Liver (tissue), 9 donors: ENCODE measurements around the gene SMC4. TPM values are rescaled to one million over a fixed set of nuclear protein-coding genes. Genes with fewer than 3 reads are reported as not detected.

Experiments
- DNase-seq: peaks from one replicate; pipeline ENCODE4 v3.0.0-alpha.2; 2017; ENCODE audit warnings: low spot score
- H3K27ac ChIP-seq, 2 donors: one replicate each; pipeline ENCODE4 v1.7.0; 2013; ENCODE audit warnings: inconsistent platforms in 2 of 2, low read length in 2 of 2, control low read depth in 1 of 2, low read depth in 1 of 2, mild to moderate bottlenecking in 1 of 2
- H3K27me3 ChIP-seq, 4 donors: one replicate each; pipeline versions ENCODE4 v1.6.1 to v1.7.0; 2013; ENCODE audit warnings: low read length in 3 of 4, inconsistent platforms in 1 of 4, mild to moderate bottlenecking in 1 of 4, moderate library complexity in 1 of 4; ENCODE audit not compliant: control insufficient read depth in 4 of 4, insufficient read depth in 4 of 4
- H3K36me3 ChIP-seq, 4 donors: one replicate each; pipeline versions ENCODE4 v1.6.1 to v1.7.0; 2013; ENCODE audit warnings: low read length in 3 of 4, mild to moderate bottlenecking in 3 of 4, low read depth in 1 of 4, moderate library complexity in 1 of 4; ENCODE audit not compliant: control insufficient read depth in 4 of 4, insufficient read depth in 3 of 4
- H3K4me1 ChIP-seq, 4 donors: one replicate each; pipeline versions ENCODE4 v1.6.1 to v1.7.0; 2013; ENCODE audit warnings: low read length in 3 of 4, mild to moderate bottlenecking in 3 of 4, moderate library complexity in 1 of 4; ENCODE audit not compliant: control insufficient read depth in 4 of 4, insufficient read depth in 4 of 4
- H3K4me3 ChIP-seq, 3 donors: one replicate each; pipeline versions ENCODE4 v1.6.1 to v1.7.0; 2013; ENCODE audit warnings: low read length in 3 of 3, control low read depth in 1 of 3, low read depth in 1 of 3, mild to moderate bottlenecking in 1 of 3
- H3K9ac ChIP-seq, 2 donors: one replicate each; pipeline ENCODE4 v1.7.0; 2013; ENCODE audit warnings: low read length in 2 of 2, mild to moderate bottlenecking in 2 of 2, moderate library complexity in 2 of 2, control low read depth in 1 of 2, low read depth in 1 of 2
- H3K9me3 ChIP-seq, 4 donors: one replicate each; pipeline versions ENCODE4 v1.6.1 to v1.7.0; 2013; ENCODE audit warnings: low read length in 3 of 4; ENCODE audit not compliant: control insufficient read depth in 4 of 4
- ATF3 ChIP-seq: IDR thresholded peaks from 2 replicates; pipeline ENCODE4 v1.6.1; 2016; ENCODE audit warnings: antibody characterized with exemption
- CTCF ChIP-seq: fragments of 150-350 bp; IDR thresholded peaks from 2 replicates; pipeline ENCODE4 v1.5.1; 2017; ENCODE audit warnings: improper control_type of control experiment, low read depth, low read length; ENCODE audit not compliant: missing input control
- EGR1 ChIP-seq, 2 donors: IDR thresholded peaks; 2 replicates each; pipeline ENCODE4 v1.6.1; 2016 to 2018; ENCODE audit warnings: antibody characterized with exemption in 2 of 2, low read depth in 2 of 2
- FOXA1 ChIP-seq: IDR thresholded peaks from 2 replicates; pipeline ENCODE4 v1.6.1; 2016; ENCODE audit warnings: antibody characterized with exemption
- FOXA2 ChIP-seq: IDR thresholded peaks from 2 replicates; pipeline ENCODE4 v1.6.1; 2016; ENCODE audit warnings: antibody characterized with exemption
- HNF4A ChIP-seq, 2 donors: conservative IDR thresholded peaks; 2 replicates each; pipeline ENCODE4 v1.6.1; 2016; ENCODE audit warnings: antibody characterized with exemption in 2 of 2, mild to moderate bottlenecking in 2 of 2
- MAX ChIP-seq: IDR thresholded peaks from 2 replicates; pipeline ENCODE4 v1.6.1; 2016; ENCODE audit warnings: antibody characterized with exemption
- RAD21 ChIP-seq, 2 donors: IDR thresholded peaks; 2 replicates each; pipeline ENCODE4 v1.6.1; 2016; ENCODE audit warnings: antibody characterized with exemption in 2 of 2, mild to moderate bottlenecking in 2 of 2
- REST ChIP-seq: IDR thresholded peaks from 2 replicates; pipeline ENCODE4 v1.6.1; 2016; ENCODE audit warnings: antibody characterized with exemption, mild to moderate bottlenecking
- SP1 ChIP-seq: IDR thresholded peaks from 2 replicates; pipeline ENCODE4 v1.6.1; 2018; ENCODE audit warnings: antibody characterized with exemption, mild to moderate bottlenecking
- TAF1 ChIP-seq: conservative IDR thresholded peaks from 2 replicates; pipeline ENCODE4 v1.6.1; 2016; ENCODE audit warnings: antibody characterized with exemption, mild to moderate bottlenecking
- ZBTB33 ChIP-seq: IDR thresholded peaks from 2 replicates; pipeline ENCODE4 v1.6.1; 2016; ENCODE audit warnings: antibody characterized with exemption
- WGBS: extraction: QIAGEN DNeasy Blood & Tissue Kit; methylation state at CpG from one replicate; pipeline ENCODE4 v1.1.7; 2013; 5-methylcytosine and 5-hydroxymethylcytosine counted together
- polyA plus RNA-seq, 2 donors: library from polyadenylated mRNA; stranded (reverse) in 1 of 2; unstranded in 1 of 2; fragments of 200-250 nt in 1 of 2; fragments of >200 nt in 1 of 2; fragmentation: Nextera tagmentation in 1 of 2; extraction: Ambion mirVana in 1 of 2; gene quantifications; one replicate each; pipeline versions ENCODE4 v1.2.1 to v1.2.3, GENCODE V29; 2013 to 2015
- total RNA-seq, 2 donors: library from RNA; depleted of rRNA; stranded (reverse); fragments of >200 nt; gene quantifications; one replicate each; pipeline ENCODE4 v1.2.3, GENCODE V29; 2014
- donor health status: healthy.
- donor health status: healthy.
- donor health status: healthy.
- donor health status: healthy.
- donor health status: healthy.

The SMC4 gene
- total and polyA plus RNA-seq, 4 donors = 6.7 to 161 (median 17.1) TPM

- no peaks in the 10 kb centered on the region for H3K27me3 ChIP-seq
- H3K27ac ChIP-seq = no peak overlapping the region
- no peak overlapping the region for H3K4me3 ChIP-seq
- no peaks in the 10 kb centered on the region for H3K9me3 ChIP-seq
- WGBS = 97% methylated on average over 3 of the region's 3 CpGs
- TF ChIP-seq REST (no peak), RAD21 (IDR thresholded peaks at IDR 0.05) (no peak), HNF4A (conservative IDR thresholded peaks at IDR 0.05) (no peak), FOXA2 (no peak), EGR1 (IDR thresholded peaks at IDR 0.05; ENCODE audit: low read depth in 2 of 2) (no peak), SP1 (no peak), ZBTB33 (no peak), TAF1 (no peak), MAX (no peak), FOXA1 (no peak), ATF3 (no peak)
- H3K9ac ChIP-seq = no peak overlapping the region
- DNase-seq = no peak
- peaks cover 0 to 8% (median 6%) of the 10 kb centered on the region in 4 donors for H3K4me1 ChIP-seq
- no peaks in the 10 kb centered on the region for H3K36me3 ChIP-seq
Observed at GRCh38 chr3:160394009-160394392, 5.4 kb upstream of the SMC4 start.

GRCh38 chr3:160395297-160395696, 4.2 kb upstream of the SMC4 start:
- Histone ChIP-seq H3K4me1 (peaks cover 0 to 15% (median 6%) of the 10 kb centered on the region in 4 donors), H3K27me3 (no peaks in the 10 kb centered on the region), H3K9me3 (no peaks in the 10 kb centered on the region), H3K27ac (no peak overlapping the region), H3K36me3 (no peaks in the 10 kb centered on the region), H3K4me3 (no peak overlapping the region), H3K9ac (no peak overlapping the region)
- no peak for TF ChIP-seq CTCF
- no peak for TF ChIP-seq ATF3
- no peak for DNase-seq
